HCT116 (cell line): ENCODE data around the gene SOX6. TPM values are rescaled to one million over a fixed set of nuclear protein-coding genes. Genes with fewer than 3 reads are reported as not detected.

Experiments used
- ATAC-seq: fragments of 200-7000 bp; cut with Tn5 transposase; 2 replicates; pipeline ENCODE4 v1.9.1; 2020; ENCODE audit warnings: mild to moderate bottlenecking, moderate library complexity
- BruUV-seq: library from RNA; stranded (reverse); fragments of 400-500 nt; replicated peaks from 2 replicates; lab custom pipeline; 2021; lab: Mats Ljungman, UMichigan
- CTCF ChIA-PET: fragments of 300-600 bp; sonication (Branson Sonifier 250); formaldehyde crosslinking; loops from one replicate; lab custom pipeline; 2021; ENCODE audit warnings: antibody characterized with exemption; lab: Charles Lee
- POLR2A ChIA-PET: fragments of 300-600, 350-600 bp; sonication (Branson Sonifier 250); formaldehyde crosslinking; loops from one replicate; lab custom pipeline; 2021; ENCODE audit warnings: antibody characterized with exemption; lab: Charles Lee
- RAD21 ChIA-PET, 2 experiments: fragments of 300-600 bp; sonication (Branson Sonifier 250); formaldehyde crosslinking; loops; one replicate each; lab custom pipeline; 2023; ENCODE audit warnings: low total read pairs in 2 of 2; ENCODE audit not compliant: uncharacterized antibody in 2 of 2, unreplicated experiment in 2 of 2, low non-redundant PET in 1 of 2; lab: Charles Lee
- DNase-seq: peaks from one replicate; pipeline ENCODE4 v3.0.0-alpha.2; 2010; ENCODE audit warnings: low read depth, low spot score
- H2AFZ ChIP-seq: fragments of 200-600 bp; shearing (Covaris generic), sonication (generic); 2 replicates; pipeline ENCODE4 v1.6.1; 2017; ENCODE audit warnings: low read depth, mixed run types, mixed read lengths, antibody characterized with exemption, low read length; ENCODE audit not compliant: poor library complexity, severe bottlenecking
- H3K27ac ChIP-seq: 2 replicates; pipeline ENCODE4 v1.5.1; 2012; ENCODE audit warnings: low read depth, low read length
- H3K27me3 ChIP-seq: fragments of 200-600 bp; sonication (generic); 2 replicates; pipeline ENCODE4 v1.6.1; 2016; ENCODE audit warnings: mixed run types, low read length, mixed read lengths; ENCODE audit not compliant: insufficient read depth
- H3K36me3 ChIP-seq, 2 experiments: fragments of 200-500 bp in 1 of 2; fragments of 200-600 bp in 1 of 2; sonication (Bioruptor generic) in 1 of 2; sonication (generic) in 1 of 2; 2 replicates each; pipeline versions ENCODE4 v1.5.1 to v1.6.1; 2014 to 2016; ENCODE audit warnings: low read length in 2 of 2, inconsistent platforms in 1 of 2, mixed read lengths in 1 of 2, mixed run types in 1 of 2; ENCODE audit not compliant: insufficient read depth in 2 of 2, control insufficient read depth in 1 of 2
- H3K4me1 ChIP-seq, 2 experiments: fragments of 200-600 bp in 1 of 2; sonication (generic) in 1 of 2; 2 replicates each; pipeline versions ENCODE4 v1.5.1 to v1.6.1; 2012 to 2017; ENCODE audit warnings: low read length in 2 of 2, inconsistent platforms in 1 of 2, mild to moderate bottlenecking in 1 of 2, mixed read lengths in 1 of 2, mixed run types in 1 of 2, moderate library complexity in 1 of 2; ENCODE audit not compliant: insufficient read depth in 2 of 2, control insufficient read depth in 1 of 2
- H3K4me2 ChIP-seq: fragments of 200-600 bp; sonication (generic); 2 replicates; pipeline ENCODE4 v1.6.1; 2017; ENCODE audit warnings: mixed run types, low read length, mixed read lengths
- H3K4me3 ChIP-seq, 2 experiments: fragments of 200-600 bp in 1 of 2; sonication (generic) in 1 of 2; replicated peaks in 1 of 2; 2 replicates each; pipeline ENCODE4 v1.5.1; 2011 to 2016; ENCODE audit warnings: low read length in 2 of 2, control low read depth in 1 of 2, low read depth in 1 of 2, mild to moderate bottlenecking in 1 of 2, mixed read lengths in 1 of 2, mixed run types in 1 of 2
- H3K79me2 ChIP-seq: fragments of 200-600 bp; sonication (generic); 2 replicates; pipeline ENCODE4 v1.6.1; 2017; ENCODE audit warnings: mild to moderate bottlenecking, mixed run types, low read length, moderate library complexity, mixed read lengths; ENCODE audit not compliant: insufficient read depth
- H3K9ac ChIP-seq: fragments of 200-600 bp; sonication (generic); 2 replicates; pipeline ENCODE4 v1.6.1; 2016; ENCODE audit warnings: low read length, mixed read lengths
- H3K9me2 ChIP-seq: fragments of 200-600 bp; sonication (generic), shearing (Covaris generic); 2 replicates; pipeline ENCODE4 v1.6.1; 2017; ENCODE audit warnings: mixed run types, mild to moderate bottlenecking, moderate library complexity; ENCODE audit not compliant: insufficient read depth
- H3K9me3 ChIP-seq, 2 experiments: fragments of 200-500 bp in 1 of 2; fragments of 200-600 bp in 1 of 2; sonication (Bioruptor generic) in 1 of 2; sonication (generic) in 1 of 2; 2 replicates each; pipeline ENCODE4 v1.6.1; 2014 to 2017; ENCODE audit warnings: low read length in 2 of 2, mixed read lengths in 2 of 2, inconsistent platforms in 1 of 2, low read depth in 1 of 2, mild to moderate bottlenecking in 1 of 2, mixed run types in 1 of 2, moderate library complexity in 1 of 2; ENCODE audit not compliant: control insufficient read depth in 1 of 2, insufficient read depth in 1 of 2
- H4K20me1 ChIP-seq: fragments of 200-600 bp; sonication (generic), shearing (Covaris generic); 2 replicates; pipeline ENCODE4 v1.6.1; 2017; ENCODE audit warnings: mixed run types, mild to moderate bottlenecking, moderate library complexity; ENCODE audit not compliant: insufficient read depth
- ATF3 ChIP-seq: IDR thresholded peaks from 2 replicates; pipeline ENCODE4 v1.6.1; 2012
- CBX3 ChIP-seq: IDR thresholded peaks from 2 replicates; pipeline ENCODE4 v1.6.1; 2012; ENCODE audit warnings: low read depth
- MAX ChIP-seq: IDR thresholded peaks from 2 replicates; pipeline ENCODE4 v1.6.1; 2012
- POLR2A ChIP-seq: IDR thresholded peaks from 2 replicates; pipeline ENCODE4 v1.7.0; 2011; ENCODE audit warnings: borderline replicate concordance; ENCODE audit not compliant: insufficient read depth, insufficient read length; ENCODE audit errors: extremely low read depth
- POLR2AphosphoS5 ChIP-seq: IDR thresholded peaks from 2 replicates; pipeline ENCODE4 v1.6.1; 2011; ENCODE audit warnings: mild to moderate bottlenecking, low read depth, low read length, moderate library complexity
- REST ChIP-seq: IDR thresholded peaks from 2 replicates; pipeline ENCODE4 v1.6.1; 2012; ENCODE audit warnings: low read depth
- SP1 ChIP-seq: IDR thresholded peaks from 2 replicates; pipeline ENCODE4 v1.6.1; 2012; ENCODE audit warnings: low read depth
- SRF ChIP-seq: IDR thresholded peaks from 2 replicates; pipeline ENCODE4 v1.6.1; 2012; ENCODE audit warnings: low read depth
- YY1 ChIP-seq: IDR thresholded peaks from 2 replicates; pipeline ENCODE4 v1.6.1; 2011; ENCODE audit warnings: low read length, low read depth, moderate library complexity, mild to moderate bottlenecking; ENCODE audit not compliant: insufficient replicate concordance; ENCODE audit errors: extremely low read depth
- intact Hi-C: fragments of 100-400 bp; cut with micrococcal nuclease; formaldehyde crosslinking; loops from 2 replicates; pipeline ENCODE4 v1.10.0; 2022
- total RNA-seq: library from RNA; stranded (reverse); gene quantifications from one replicate; pipeline ENCODE4 v1.2.1, GENCODE V29; 2021; ENCODE audit not compliant: unreplicated experiment

SOX6 gene
- total RNA-seq, 1 experiment from 2014 or later, result 0.81 TPM

- POLR2A ChIA-PET, result no interaction called here
- peaks cover 16% of the 10 kb centered on the region for H3K27me3 ChIP-seq
- H2AFZ ChIP-seq, result no peak overlapping the region
- H3K4me2 ChIP-seq, result no peak overlapping the region
- no peak overlapping the region for H3K27ac ChIP-seq
- no peaks in the 10 kb centered on the region for H3K36me3 ChIP-seq
- no peaks in the 10 kb centered on the region for H4K20me1 ChIP-seq
- BruUV-seq, result no TSS peak
- no peaks in the 10 kb centered on the region for H3K4me1 ChIP-seq
- H3K9me2 ChIP-seq, result no peaks in the 10 kb centered on the region
- intact Hi-C loops, result no loop called here
- H3K79me2 ChIP-seq, result no peaks in the 10 kb centered on the region
- no peak overlapping the region for H3K9ac ChIP-seq
- no peaks in the 10 kb centered on the region for H3K9me3 ChIP-seq
- H3K4me3 ChIP-seq, result no peak overlapping the region
- no peak for TF ChIP-seq YY1
- no peak for TF ChIP-seq POLR2AphosphoS5
- TF ChIP-seq MAX, result no peak
- no peak for TF ChIP-seq SP1
- no peak for TF ChIP-seq CBX3
- TF ChIP-seq SRF, result no peak
- no peak for TF ChIP-seq REST
- TF ChIP-seq POLR2A, result no peak
- no peak for TF ChIP-seq ATF3
- RAD21 ChIA-PET, result no interaction called here
- CTCF ChIA-PET, result no interaction called here
- DNase-seq (no peak), ATAC-seq (no peak)
Observed at GRCh38 chr11:16043617-16044016, 312.7 kb downstream of the SOX6 start.
